Measurements from ENCODE around the gene MRPS15.

DNA sequence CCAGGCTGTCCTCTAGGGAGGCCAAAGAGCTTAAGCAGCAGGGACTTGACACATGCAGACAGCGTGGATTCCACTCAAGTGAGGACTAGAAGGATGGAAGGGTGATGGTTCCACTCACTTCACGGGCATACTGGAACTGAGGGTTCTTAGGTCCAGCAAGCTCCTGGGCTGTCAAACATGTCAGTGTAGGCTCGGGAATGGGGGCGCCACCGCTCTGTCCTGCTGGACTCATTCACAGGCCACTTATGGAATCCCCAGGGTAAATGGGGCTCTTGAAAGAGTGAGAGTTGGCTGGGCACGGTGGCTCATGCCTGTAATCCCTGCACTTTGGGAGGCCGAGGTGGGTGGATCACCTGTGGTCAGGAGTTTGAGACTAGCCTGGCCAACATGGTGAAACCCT is 46.2 kb upstream of the MRPS15 start:
- TF ChIP-seq EZH2 (IDR thresholded peaks at IDR 0.05; ENCODE audit: borderline replicate concordance, low read depth, low read length, severe bottlenecking), result no peak
- TF ChIP-seq, protein P1, sequence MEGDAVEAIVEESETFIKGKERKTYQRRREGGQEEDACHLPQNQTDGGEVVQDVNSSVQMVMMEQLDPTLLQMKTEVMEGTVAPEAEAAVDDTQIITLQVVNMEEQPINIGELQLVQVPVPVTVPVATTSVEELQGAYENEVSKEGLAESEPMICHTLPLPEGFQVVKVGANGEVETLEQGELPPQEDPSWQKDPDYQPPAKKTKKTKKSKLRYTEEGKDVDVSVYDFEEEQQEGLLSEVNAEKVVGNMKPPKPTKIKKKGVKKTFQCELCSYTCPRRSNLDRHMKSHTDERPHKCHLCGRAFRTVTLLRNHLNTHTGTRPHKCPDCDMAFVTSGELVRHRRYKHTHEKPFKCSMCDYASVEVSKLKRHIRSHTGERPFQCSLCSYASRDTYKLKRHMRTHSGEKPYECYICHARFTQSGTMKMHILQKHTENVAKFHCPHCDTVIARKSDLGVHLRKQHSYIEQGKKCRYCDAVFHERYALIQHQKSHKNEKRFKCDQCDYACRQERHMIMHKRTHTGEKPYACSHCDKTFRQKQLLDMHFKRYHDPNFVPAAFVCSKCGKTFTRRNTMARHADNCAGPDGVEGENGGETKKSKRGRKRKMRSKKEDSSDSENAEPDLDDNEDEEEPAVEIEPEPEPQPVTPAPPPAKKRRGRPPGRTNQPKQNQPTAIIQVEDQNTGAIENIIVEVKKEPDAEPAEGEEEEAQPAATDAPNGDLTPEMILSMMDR (IDR thresholded peaks at IDR 0.05; ENCODE audit: extremely low read depth in 1 of 2, insufficient read depth in 1 of 2, low read depth in 1 of 2, low read length in 2 of 2), result no peak
- no peak for TF ChIP-seq POLR2A (IDR thresholded peaks at IDR 0.05; ENCODE audit: low read depth, low read length)
- TF ChIP-seq GATA2 (IDR thresholded peaks at IDR 0.05; ENCODE audit: insufficient read depth, insufficient read length, low read depth, low read length), result no peak

Measured in endothelial cell of umbilical vein (primary cell).